ENCODE measurements around the gene PHIP. TPM values are rescaled to one million over a fixed set of nuclear protein-coding genes. Genes with fewer than 3 reads are reported as not detected.

The PHIP gene
- total RNA-seq, 1 experiment from 2014 or later: 53.6 TPM

DNA sequence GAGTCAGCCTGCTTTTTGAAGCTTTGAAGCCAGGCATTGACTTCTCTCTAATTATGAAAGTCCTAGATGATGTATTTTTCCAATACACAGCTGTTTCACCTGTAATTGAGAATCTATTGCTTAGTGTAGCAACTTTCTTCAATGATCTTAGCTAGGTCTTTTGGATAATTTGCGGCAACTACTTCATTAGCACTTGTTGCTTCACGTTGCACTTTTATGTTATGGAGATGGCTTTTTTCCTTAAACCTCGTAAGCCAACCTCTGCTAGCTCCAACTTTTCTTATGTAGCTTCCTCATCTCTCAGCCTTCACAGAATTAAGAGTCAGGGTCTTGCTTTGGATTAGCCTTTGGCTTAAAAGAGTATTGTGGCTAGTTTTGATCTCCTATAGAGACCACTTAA, 44.8 kb downstream of the PHIP start:
- H3K79me1 ChIP-seq (ENCODE audit: insufficient read depth, low read depth, low read length, poor library complexity, severe bottlenecking): no peaks in the 10 kb centered on the region
- no peak overlapping the region for H2BK120ac ChIP-seq (ENCODE audit: low read depth, low read length, poor library complexity, severe bottlenecking)
- H3T11ph ChIP-seq (ENCODE audit: low read length): no peak overlapping the region
- H3K4me1 ChIP-seq (ENCODE audit: insufficient read depth, low read length): no peaks in the 10 kb centered on the region
- H3K23me2 ChIP-seq (ENCODE audit: insufficient read length, low read depth, low read length, poor library complexity, severe bottlenecking): no peaks in the 10 kb centered on the region
- no peaks in the 10 kb centered on the region for H3K27me3 Mint-ChIP-seq (ENCODE audit: low read depth)
- H4K5ac ChIP-seq (ENCODE audit: insufficient read length, low read depth, low read length): no peak overlapping the region
- H3K18ac ChIP-seq (ENCODE audit: insufficient read length, low read depth, low read length): no peak overlapping the region
- H2AK5ac ChIP-seq (ENCODE audit: insufficient read length, low read length): no peak overlapping the region
- H2BK12ac ChIP-seq (ENCODE audit: insufficient read length, low read depth, low read length): no peak overlapping the region
- no peak overlapping the region for H2AFZ ChIP-seq (ENCODE audit: low read length)
- H3K4me3 Mint-ChIP-seq: no peak overlapping the region
- H3K4me2 ChIP-seq (ENCODE audit: insufficient read depth, insufficient read length, low read length): no peak overlapping the region
- H3K36me3 Mint-ChIP-seq (ENCODE audit: insufficient read depth in 1 of 3, low read depth in 3 of 3): peaks cover 10 to 44% (median 42%) of the 10 kb centered on the region in 3 experiments; a peak in 6 of 7 replicates
- H3K27ac ChIP-seq (ENCODE audit: insufficient read length, low read depth, low read length): no peak overlapping the region
- no peak overlapping the region for H2BK20ac ChIP-seq (ENCODE audit: low read depth, low read length, poor library complexity, severe bottlenecking)
- H3K9me3 Mint-ChIP-seq: no peaks in the 10 kb centered on the region
- no CpG with 5 or more reads among the region's 3 CpGs for WGBS (ENCODE audit: extremely low coverage, insufficient read length, low lambda C conversion rate)
- H3K79me2 ChIP-seq (ENCODE audit: insufficient read depth, low read length): peaks cover 3% of the 10 kb centered on the region
- no peak for DNase-seq
- no peaks in the 10 kb centered on the region for H4K20me1 ChIP-seq (ENCODE audit: control insufficient read depth, insufficient read depth, insufficient read length)
- H3K23ac ChIP-seq (ENCODE audit: insufficient read length, low read depth, low read length): no peak overlapping the region
- H4K91ac ChIP-seq (ENCODE audit: insufficient read length, low read depth, low read length): no peak overlapping the region
- no peaks in the 10 kb centered on the region for H3K9me3 ChIP-seq (ENCODE audit: control insufficient read depth, low read depth, low read length)
- no peak overlapping the region for H3K14ac ChIP-seq (ENCODE audit: insufficient read depth, low read length)
- H4K8ac ChIP-seq (replicated peaks; ENCODE audit: insufficient read length, low read depth, low read length): no peak overlapping the region
- no peaks in the 10 kb centered on the region for H3K27me3 ChIP-seq (ENCODE audit: insufficient read depth, low read length)
- no peak overlapping the region for H2BK5ac ChIP-seq (ENCODE audit: insufficient read length, low read length)
- H3K4ac ChIP-seq (ENCODE audit: low read depth, low read length): no peak overlapping the region
- peaks cover 9 to 12% of the 10 kb centered on the region in 2 experiments for H3K4me1 Mint-ChIP-seq
- no peak overlapping the region for H2BK15ac ChIP-seq (ENCODE audit: low read depth, low read length)
- TF ChIP-seq, protein P1, sequence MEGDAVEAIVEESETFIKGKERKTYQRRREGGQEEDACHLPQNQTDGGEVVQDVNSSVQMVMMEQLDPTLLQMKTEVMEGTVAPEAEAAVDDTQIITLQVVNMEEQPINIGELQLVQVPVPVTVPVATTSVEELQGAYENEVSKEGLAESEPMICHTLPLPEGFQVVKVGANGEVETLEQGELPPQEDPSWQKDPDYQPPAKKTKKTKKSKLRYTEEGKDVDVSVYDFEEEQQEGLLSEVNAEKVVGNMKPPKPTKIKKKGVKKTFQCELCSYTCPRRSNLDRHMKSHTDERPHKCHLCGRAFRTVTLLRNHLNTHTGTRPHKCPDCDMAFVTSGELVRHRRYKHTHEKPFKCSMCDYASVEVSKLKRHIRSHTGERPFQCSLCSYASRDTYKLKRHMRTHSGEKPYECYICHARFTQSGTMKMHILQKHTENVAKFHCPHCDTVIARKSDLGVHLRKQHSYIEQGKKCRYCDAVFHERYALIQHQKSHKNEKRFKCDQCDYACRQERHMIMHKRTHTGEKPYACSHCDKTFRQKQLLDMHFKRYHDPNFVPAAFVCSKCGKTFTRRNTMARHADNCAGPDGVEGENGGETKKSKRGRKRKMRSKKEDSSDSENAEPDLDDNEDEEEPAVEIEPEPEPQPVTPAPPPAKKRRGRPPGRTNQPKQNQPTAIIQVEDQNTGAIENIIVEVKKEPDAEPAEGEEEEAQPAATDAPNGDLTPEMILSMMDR (conservative IDR thresholded peaks at IDR 0.05): no peak
- H3K9ac ChIP-seq (ENCODE audit: extremely low read depth, insufficient read length, low read length): no peak overlapping the region
- H3K56ac ChIP-seq (ENCODE audit: insufficient read length, low read depth, low read length): no peak overlapping the region
- peak overlapping the region in 1 of 3 experiments; percentile 55; a peak in 2 of 7 replicates for H3K27ac Mint-ChIP-seq

Measured in H9 (cell line).